Measurements from ENCODE around the gene HPCAL1.

The HPCAL1 gene

GRCh38 chr2:10370390-10370789 is 67.7 kb downstream of the HPCAL1 start:
- Histone ChIP-seq H3K27ac (no peak overlapping the region), H3K27me3 (replicated peaks) (no peaks in the 10 kb centered on the region)
- TF ChIP-seq CTCF (IDR thresholded peaks at IDR 0.05; ENCODE audit: low read depth, low read length, missing control alignments), result no peak

GRCh38 chr2:10370895-10371294 is 68.2 kb downstream of the HPCAL1 start:
- no peaks in the 10 kb centered on the region for H3K36me3 ChIP-seq (replicated peaks)
- no peak for DNase-seq
- in situ Hi-C loops (cut with HindIII; ENCODE audit: low pct_ligation_motif_present, low sequenced_read_pairs), result no loop called here
- H3K4me3 ChIP-seq (ENCODE audit: low read depth, low read length), result no peak overlapping the region
- no peak overlapping the region for H3K27ac ChIP-seq
- no peak for TF ChIP-seq CTCF (IDR thresholded peaks at IDR 0.05; ENCODE audit: low read depth, low read length, missing control alignments)
- H3K27me3 ChIP-seq (replicated peaks), result no peaks in the 10 kb centered on the region

More at GRCh38 chr2:10370390-10370789, 67.7 kb downstream of the HPCAL1 start:
- no peaks in the 10 kb centered on the region for H3K36me3 ChIP-seq (replicated peaks)
- DNase-seq, result no peak
- in situ Hi-C loops (cut with HindIII; ENCODE audit: low pct_ligation_motif_present, low sequenced_read_pairs), result no loop called here
- no peak overlapping the region for H3K4me3 ChIP-seq (ENCODE audit: low read depth, low read length)

- TF ChIP-seq CTCF (IDR thresholded peaks at IDR 0.05; ENCODE audit: low read depth, low read length, missing control alignments), result no peak
- Histone ChIP-seq H3K4me3 (ENCODE audit: low read depth, low read length) (no peak overlapping the region), H3K27ac (no peak overlapping the region), H3K36me3 (replicated peaks) (no peaks in the 10 kb centered on the region), H3K27me3 (replicated peaks) (no peaks in the 10 kb centered on the region)
- in situ Hi-C loops (cut with HindIII; ENCODE audit: low pct_ligation_motif_present, low sequenced_read_pairs), result no loop called here
- no peak for DNase-seq
Measured at GRCh38 chr2:10371441-10372196, 68.9 kb downstream of the HPCAL1 start.

- Histone ChIP-seq H3K36me3 (replicated peaks) (no peaks in the 10 kb centered on the region), H3K27me3 (replicated peaks) (no peaks in the 10 kb centered on the region), H3K4me3 (ENCODE audit: low read depth, low read length) (no peak overlapping the region), H3K27ac (no peak overlapping the region)
- in situ Hi-C loops (cut with HindIII; ENCODE audit: low pct_ligation_motif_present, low sequenced_read_pairs), result no loop called here
- no peak for TF ChIP-seq CTCF (IDR thresholded peaks at IDR 0.05; ENCODE audit: low read depth, low read length, missing control alignments)
- DNase-seq, result no peak
Measured at GRCh38 chr2:10372203-10372861, 69.6 kb downstream of the HPCAL1 start.

GRCh38 chr2:10372862-10373240 is 70.1 kb downstream of the HPCAL1 start:
- no peak for TF ChIP-seq CTCF (IDR thresholded peaks at IDR 0.05; ENCODE audit: low read depth, low read length, missing control alignments)
- H3K27ac ChIP-seq, result no peak overlapping the region

More at GRCh38 chr2:10372862-10373240, 70.1 kb downstream of the HPCAL1 start:
- Histone ChIP-seq H3K27me3 (replicated peaks) (no peaks in the 10 kb centered on the region), H3K36me3 (replicated peaks) (no peaks in the 10 kb centered on the region), H3K4me3 (ENCODE audit: low read depth, low read length) (no peak overlapping the region)
- in situ Hi-C loops (cut with HindIII; ENCODE audit: low pct_ligation_motif_present, low sequenced_read_pairs), result no loop called here
- DNase-seq, result no peak

Data from brain microvascular endothelial cell (primary cell).